CD4-positive, alpha-beta T cell treated with Interleukin-15 for 4 hours (primary cell): ENCODE data around the gene ENO1.

Source experiments
- DNase-seq: peaks from one replicate; pipeline ENCODE4 v3.0.0-alpha.2; 2020; ENCODE audit warnings: low spot score

The ENO1 gene

GRCh38 chr1:8870616-8871538 lies 7.6 kb downstream of the ENO1 start:
- DNase-seq: no peak

DNA sequence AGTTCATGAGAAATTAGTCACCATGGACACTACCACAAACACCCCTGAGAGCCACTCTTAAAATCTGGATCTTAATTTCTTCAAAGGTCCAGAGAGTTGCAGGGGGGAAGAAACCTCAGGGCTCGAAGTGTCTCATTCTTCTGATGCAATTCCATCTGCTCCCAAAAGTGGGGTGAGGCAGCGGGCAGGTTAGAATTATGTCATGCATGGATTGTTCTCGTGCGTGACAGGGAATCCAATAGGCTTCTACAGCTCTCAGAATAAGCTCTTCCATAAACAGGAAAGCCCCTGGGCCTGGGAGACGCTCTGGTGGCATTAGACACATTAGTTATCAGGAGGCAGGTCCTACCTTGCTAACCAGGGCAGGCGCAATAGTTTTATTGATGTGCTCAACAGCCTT lies 8.4 kb downstream of the ENO1 start:
- DNase-seq: no peak

DNA sequence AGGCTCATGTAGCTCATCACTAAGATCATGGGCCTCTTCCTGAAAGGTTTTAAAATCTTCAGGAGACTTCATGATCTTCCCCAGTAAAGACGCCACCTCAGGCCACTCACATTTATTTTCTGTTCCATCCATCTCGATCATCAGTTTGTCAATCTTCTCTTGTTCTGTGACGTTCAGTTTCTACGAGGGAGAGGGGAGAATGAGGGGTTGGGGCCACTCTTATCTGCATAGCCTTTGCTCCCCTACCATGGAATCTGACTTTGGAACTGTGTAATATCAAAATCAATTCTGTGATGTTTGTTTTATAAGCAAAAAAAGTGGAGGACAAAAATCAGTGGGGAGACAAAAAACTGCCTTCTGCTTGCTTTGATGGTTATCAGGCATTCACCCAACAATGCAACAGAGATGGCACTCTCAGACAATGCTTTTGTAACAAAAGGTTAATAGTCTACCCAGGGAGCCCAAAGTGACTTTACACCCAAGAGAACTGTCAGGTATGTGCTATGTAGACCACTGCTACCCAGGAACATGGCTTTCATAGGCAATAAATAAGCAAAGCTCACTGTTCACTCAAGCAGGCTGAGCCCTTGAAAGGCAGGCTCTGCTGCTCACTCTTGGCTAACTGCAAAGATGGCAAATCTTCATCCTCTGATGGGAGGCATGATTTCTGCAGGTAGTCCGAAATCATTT lies 10.5 kb downstream of the ENO1 start:
- no peak for DNase-seq

GRCh38 chr1:8866792-8867415 lies 11.6 kb downstream of the ENO1 start:
- DNase-seq: no peak

DNA sequence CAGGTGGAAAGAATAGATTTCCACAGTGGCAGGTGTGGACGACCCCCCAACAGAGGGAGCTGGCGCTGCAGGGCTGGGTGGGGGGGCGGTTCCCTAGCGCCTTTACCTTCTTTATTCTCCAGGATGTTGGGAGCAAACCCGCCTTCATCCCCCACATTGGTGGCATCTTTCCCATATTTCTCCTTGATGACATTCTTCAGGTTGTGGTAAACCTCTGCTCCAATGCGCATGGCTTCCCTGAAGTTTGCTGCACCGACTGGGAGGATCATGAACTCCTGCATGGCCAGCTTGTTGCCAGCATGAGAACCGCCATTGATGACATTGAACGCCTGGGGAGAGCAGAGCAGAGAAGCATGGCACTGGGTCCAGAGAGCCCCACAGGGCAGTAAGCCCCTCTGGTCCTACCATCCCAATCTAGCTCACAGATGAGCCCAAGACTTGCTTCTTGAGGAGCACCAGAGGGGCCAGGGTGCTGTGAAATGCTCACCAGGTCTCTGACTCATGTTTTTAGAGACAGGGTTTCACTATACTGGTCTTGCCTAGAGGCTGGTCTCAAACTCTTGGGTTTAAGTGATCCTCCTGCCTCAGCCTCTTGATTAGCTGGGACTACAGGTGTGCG lies 12.2 kb downstream of the ENO1 start:
- DNase-seq: no peak

DNA sequence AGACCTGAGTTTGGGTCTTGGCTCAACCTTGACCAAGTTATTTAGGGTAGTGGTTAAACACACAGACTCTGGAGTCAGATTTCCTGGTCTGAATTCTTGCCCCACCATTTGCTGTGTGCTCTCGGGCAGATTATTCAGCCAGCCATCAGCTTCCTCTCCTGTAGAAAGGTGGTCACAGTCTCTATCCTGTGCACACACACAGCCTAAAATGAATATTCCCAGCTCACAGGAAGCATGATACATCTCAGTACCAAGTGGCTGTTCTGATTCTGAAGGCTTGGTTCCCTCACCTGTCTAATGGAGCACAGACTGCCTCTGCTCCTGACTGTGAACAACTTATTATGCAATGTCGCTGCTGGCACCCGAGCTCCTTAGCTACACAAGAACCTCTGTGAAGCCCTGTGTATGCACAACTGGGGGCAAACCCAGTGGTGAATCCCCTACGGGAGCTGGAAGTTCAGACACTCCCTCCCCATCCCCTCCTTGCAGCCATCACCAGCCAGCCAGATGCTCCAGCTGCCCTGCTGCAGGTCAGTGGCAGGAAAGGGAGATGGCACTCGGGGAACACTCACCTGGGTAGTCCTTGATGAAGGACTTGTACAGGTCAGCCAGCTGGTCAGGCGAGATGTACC lies 13.7 kb downstream of the ENO1 start:
- DNase-seq: no peak

GRCh38 chr1:8863794-8864233 lies 14.7 kb downstream of the ENO1 start:
- no peak for DNase-seq

- DNase-seq: no peak
These were observed 15.3 kb downstream of the ENO1 start for GRCh38 chr1:8863138-8863537.

DNA sequence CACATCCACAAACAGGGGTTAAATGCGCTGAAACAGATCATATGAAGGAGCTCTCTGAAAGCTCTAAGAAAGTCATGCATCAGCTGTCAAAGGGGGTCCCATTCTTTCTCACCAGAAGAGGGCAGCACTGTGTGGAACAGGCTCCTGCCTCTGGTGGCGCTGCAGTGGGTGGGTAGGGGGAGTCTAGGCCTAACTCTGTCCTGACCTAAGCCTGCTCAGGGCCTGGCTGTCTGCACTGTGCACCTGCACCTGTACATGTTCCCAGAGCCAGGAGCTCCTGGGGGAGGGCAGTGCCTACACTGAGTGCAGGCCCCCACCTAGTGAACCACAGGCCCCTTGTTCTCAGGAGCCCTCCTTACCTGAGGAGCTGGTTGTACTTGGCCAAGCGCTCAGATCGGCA lies 16.0 kb downstream of the ENO1 start:
- DNase-seq: peak; percentile 59

- DNase-seq: no peak
These were observed 17.6 kb downstream of the ENO1 start for GRCh38 chr1:8860738-8861516.

DNA sequence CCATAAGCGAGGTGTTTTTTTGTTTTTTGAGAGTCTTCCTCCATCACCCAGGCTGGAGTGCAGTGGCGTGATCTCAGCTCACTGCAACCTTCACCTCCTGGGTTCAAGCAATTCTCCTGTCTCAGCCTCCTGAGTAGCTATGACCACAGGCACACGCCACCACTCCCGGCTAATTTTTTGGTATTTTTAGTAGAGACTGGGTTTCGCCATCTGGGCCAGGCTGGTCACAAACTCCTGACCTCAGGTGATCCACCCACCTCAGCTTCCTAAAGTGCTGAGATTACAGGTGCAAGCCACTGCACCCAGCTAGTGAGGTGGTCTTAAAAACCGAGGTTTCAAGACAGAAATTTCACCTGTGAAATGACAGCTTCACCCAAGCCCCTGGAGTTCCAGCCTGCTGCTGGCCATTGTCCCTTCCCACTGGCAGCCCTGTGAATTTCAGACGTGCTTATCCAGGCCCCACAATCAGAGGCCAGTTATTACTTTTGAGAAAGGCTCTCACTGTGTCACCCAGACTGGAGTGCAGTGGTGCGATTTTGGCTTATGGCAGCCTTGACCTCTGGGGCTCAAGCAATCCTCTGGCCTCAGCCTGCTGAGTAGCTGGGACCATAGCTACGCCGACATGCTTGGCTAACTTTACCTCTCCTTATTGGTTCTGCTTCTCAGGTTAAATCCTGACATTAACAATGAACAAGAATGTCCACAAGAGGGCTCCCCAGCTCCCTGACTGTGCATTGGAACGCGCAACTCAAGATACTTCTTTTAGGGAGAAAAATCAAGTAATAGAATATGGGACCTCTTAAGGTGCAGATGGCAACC lies 19.4 kb downstream of the ENO1 start:
- DNase-seq: peak; percentile 69

- no peak for DNase-seq
These were observed 20.3 kb downstream of the ENO1 start for GRCh38 chr1:8858112-8858668.

DNA sequence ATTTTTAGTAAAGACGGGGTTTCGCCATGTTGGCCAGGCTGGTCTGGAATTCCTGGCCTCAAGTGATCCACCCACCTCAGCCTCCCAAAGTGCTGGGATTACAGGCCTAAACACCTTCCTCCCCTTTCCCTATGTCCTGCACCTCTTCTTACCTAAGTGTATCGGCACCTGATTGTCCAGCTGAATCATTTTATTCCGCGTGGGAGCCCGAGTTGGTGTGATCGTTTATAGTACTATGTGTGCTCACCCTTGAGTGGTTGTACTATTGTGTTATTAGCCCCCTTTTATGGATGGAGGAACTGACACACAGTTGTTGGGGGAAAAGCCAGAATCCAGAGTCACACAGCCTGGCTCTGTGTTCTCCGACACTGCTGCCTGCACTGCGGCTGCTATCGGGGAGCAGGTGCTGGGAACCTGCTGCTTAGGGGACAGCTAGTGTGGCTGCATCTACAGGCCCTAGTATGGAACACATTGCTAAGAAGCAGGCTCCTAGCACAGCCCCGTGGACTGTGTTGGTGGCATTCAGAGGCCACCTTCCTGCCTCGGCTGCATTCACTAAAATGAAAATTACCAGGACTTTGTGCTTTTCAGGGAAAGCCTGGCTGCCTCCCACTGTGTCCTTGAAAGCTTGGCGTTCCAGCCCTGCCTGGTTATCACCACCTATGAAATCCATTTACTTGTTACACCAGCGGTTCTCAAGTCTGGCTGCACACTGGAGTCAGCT lies 21.6 kb downstream of the ENO1 start:
- no peak for DNase-seq

- DNase-seq: no peak
These were observed 24.2 kb downstream of the ENO1 start for GRCh38 chr1:8854240-8854639.

DNA sequence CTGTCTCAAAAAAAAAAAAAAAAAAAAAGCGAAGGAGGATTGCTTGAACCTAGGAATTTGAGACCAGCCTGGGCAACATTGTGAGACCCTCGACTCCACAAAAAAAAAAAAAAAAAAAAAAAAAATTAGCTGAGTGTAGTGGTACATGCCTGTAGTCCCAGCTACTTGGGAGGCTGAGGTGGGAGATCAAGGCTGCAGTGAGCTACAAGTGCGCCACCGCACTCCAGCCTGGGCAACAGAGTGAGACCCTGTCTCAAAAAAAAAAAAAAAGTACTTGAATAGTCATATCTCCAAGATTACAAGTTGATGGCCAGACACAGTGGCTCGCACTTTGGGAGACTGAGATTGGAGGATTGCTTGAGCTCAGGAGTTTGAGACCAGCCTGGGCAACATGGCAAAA lies 27.4 kb downstream of the ENO1 start:
- no peak for DNase-seq

DNA sequence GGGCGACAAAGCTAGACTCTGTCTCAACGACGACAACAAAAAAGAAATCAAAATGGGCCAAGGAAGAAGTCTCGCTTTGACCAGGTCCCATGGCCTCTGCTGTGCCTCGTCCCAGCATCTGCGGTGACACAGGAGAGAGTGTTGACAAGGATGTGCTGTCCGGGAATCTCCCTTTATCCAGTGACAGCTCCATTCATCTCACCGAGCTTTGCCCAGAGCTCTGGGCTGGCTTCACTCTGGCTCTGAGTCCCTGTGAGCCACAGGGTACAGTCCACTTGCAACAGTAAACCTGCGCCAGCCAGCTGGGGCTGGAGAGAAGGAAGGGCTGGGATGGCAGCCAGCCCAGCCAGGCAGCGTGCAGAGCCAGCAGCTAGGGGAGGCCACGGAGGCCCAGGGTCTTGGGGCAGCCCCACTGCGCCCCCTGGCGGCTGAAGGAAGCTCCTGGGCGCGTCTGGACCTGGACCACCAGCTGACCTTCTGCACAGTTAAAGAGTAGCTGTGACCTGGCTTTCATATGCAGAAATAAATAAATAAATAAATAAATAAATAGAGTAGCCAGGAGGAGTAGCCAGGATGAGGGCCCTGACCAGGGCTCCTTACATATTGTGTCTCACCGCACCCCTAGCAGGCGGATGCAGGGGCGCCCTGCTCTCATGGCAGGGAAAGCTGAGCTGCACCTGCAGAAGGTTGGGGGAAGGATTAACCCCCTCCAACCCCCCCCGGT lies 29.7 kb downstream of the ENO1 start:
- peak; percentile 67 for DNase-seq

DNA sequence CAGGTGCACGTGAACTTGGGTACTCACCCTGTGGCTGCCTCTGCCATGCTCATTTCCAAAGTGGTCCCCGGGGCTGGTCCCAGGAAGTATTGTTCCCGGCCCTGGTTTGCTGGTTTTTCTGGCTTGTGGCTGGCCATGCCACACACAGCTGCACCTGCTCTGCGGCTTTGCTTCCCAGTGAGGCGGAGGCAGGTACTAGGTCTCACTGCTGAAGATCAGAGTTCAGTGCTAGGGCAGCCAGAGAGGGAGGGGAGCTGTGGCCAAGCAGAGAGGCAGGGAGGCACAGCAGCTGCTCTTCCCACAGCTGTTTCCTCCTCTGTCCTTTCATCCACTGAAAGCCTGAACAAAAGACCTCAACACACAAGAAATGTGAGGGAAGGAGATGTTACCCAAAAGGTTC lies 30.5 kb downstream of the ENO1 start:
- DNase-seq: no peak

DNA sequence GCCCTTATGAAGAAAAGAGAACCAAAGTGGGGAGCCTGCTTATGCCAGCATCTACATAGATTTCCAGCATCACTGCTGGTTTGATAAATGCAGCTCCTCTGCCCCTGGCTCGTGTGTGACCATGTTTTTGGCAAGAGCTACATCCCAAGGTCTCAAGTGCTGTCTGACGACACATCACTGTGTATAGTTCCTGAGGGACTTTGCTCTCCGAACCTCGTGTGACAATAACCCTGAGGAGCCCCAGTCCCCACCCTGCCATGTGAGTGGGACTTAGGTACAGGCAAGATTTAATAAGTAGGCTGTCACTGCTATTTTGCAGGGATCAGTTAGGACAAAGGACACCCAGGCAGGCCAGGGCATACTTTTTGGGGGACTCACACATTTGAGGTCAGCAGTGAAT lies 32.2 kb downstream of the ENO1 start:
- no peak for DNase-seq
